ENCODE results near the gene UBE2J1. TPM values are rescaled to one million over a fixed set of nuclear protein-coding genes. Genes with fewer than 3 reads are reported as not detected.

The UBE2J1 gene
- total and polyA plus RNA-seq, 7 experiments from 2014 or later, result 18.8 to 47.7 (median 27.7) TPM

GRCh38 chr6:89353118-89353556, 615 bp upstream of the UBE2J1 start:
- intact Hi-C loops (cut with micrococcal nuclease), result loop anchor here (1.0 to 10.0 kb wide), 9 partner anchors 59 to 1948 kb away; partner anchors contain the start of genes PM20D2 (in 2 of the 2), AKIRIN2 (in 1 of the 2), CASP8AP2 (in 1 of the 2) and CFAP206 (in 1 of the 2)
- Histone ChIP-seq H3K27ac (ENCODE audit: low read depth, low read length) (peak overlapping the region; percentile 88), H3K27me3 (ENCODE audit: control insufficient read depth in 2 of 2, insufficient read depth in 2 of 2, low read length in 2 of 2) (no peaks in the 10 kb centered on the region), H3K36me3 (ENCODE audit: control insufficient read depth in 2 of 3, insufficient read depth in 3 of 3, low read length in 3 of 3) (peaks cover 0 to 7% (median 0%) of the 10 kb centered on the region in 3 experiments), H3K4me3 (ENCODE audit: low read length) (peak overlapping the region; percentile 67), H3K9me3 (ENCODE audit: control insufficient read depth in 2 of 3, low read length in 3 of 3) (no peaks in the 10 kb centered on the region), H3K4me1 (ENCODE audit: control insufficient read depth in 2 of 2, insufficient read depth in 2 of 2, low read length in 2 of 2) (peaks cover 27 to 35% of the 10 kb centered on the region in 2 donors)
- H3K36me3 Mint-ChIP-seq, result peaks cover 0 to 24% (median 0%) of the 10 kb centered on the region in 5 donors
- H3K9me3 Mint-ChIP-seq, result no peaks in the 10 kb centered on the region
- ChIA-PET CTCF (no interaction called here), POLR2A (interaction anchor here (0.6 to 7.7 kb wide), 8 partner anchors 11 to 917 kb away, joined by 3 to 90 read pairs (median 3); partner anchors contain the start of gene PNRC1)
- H3K4me3 Mint-ChIP-seq, result peak overlapping the region; percentile 83 to 99 (median 90)
- peak overlapping the region; percentile 83 to 97 (median 93) for H3K27ac Mint-ChIP-seq
- no peaks in the 10 kb centered on the region for H3K27me3 Mint-ChIP-seq
- H3K4me1 Mint-ChIP-seq, result peaks cover 43 to 81% (median 73%) of the 10 kb centered on the region in 7 donors
- no peak for ATAC-seq
- DNase-seq, result peak in 2 of 9 donors; percentile 40 to 53

GRCh38 chr6:89351671-89352277, 748 bp downstream of the UBE2J1 start:
- CTCF ChIA-PET, result interaction anchor here (1.4 to 3.9 kb wide), 4 partner anchors 9 to 272 kb away, joined by 4 to 16 read pairs (median 7); partner anchors contain the start of gene PNRC1
- Histone ChIP-seq H3K4me1 (ENCODE audit: control insufficient read depth in 2 of 2, insufficient read depth in 2 of 2, low read length in 2 of 2) (peaks cover 23 to 26% of the 10 kb centered on the region in 2 donors), H3K4me3 (ENCODE audit: low read length) (peak overlapping the region; percentile 67), H3K27ac (ENCODE audit: low read depth, low read length) (peak overlapping the region; percentile 88), H3K9me3 (ENCODE audit: control insufficient read depth in 2 of 3, low read length in 3 of 3) (no peaks in the 10 kb centered on the region), H3K27me3 (ENCODE audit: control insufficient read depth in 2 of 2, insufficient read depth in 2 of 2, low read length in 2 of 2) (no peaks in the 10 kb centered on the region), H3K36me3 (ENCODE audit: control insufficient read depth in 2 of 3, insufficient read depth in 3 of 3, low read length in 3 of 3) (peaks cover 0 to 7% (median 0%) of the 10 kb centered on the region in 3 experiments)
- Mint-ChIP-seq H3K4me3 (peak overlapping the region; percentile 96 to 100 (median 98)), H3K27me3 (no peaks in the 10 kb centered on the region), H3K36me3 (peaks cover 0 to 24% (median 0%) of the 10 kb centered on the region in 5 donors), H3K4me1 (peaks cover 40 to 78% (median 69%) of the 10 kb centered on the region in 7 donors), H3K27ac (peak overlapping the region; percentile 95 to 98 (median 97)), H3K9me3 (no peaks in the 10 kb centered on the region)
- intact Hi-C loops (cut with micrococcal nuclease), result loop anchor here (1.0 to 10.0 kb wide), 17 partner anchors 13 to 1947 kb away; partner anchors contain the start of genes CASP8AP2 (in 2 of the 2), PM20D2 (in 2 of the 2), RNGTT (in 2 of the 2) and AKIRIN2 (in 1 of the 2)
- no peak for ATAC-seq
- peak in 1 of 9 donors; percentile 23 for DNase-seq
- POLR2A ChIA-PET, result interaction anchor here (1.1 to 7.7 kb wide), 8 partner anchors 9 to 389 kb away, joined by 3 to 90 read pairs (median 4); partner anchors contain the start of genes LYRM2, PNRC1, RNGTT and RRAGD

- peak; percentile 43 for ATAC-seq
Observed at GRCh38 chr6:89350281-89350966, 2.1 kb downstream of the UBE2J1 start.

GRCh38 chr6:89348372-89348771, 4.2 kb downstream of the UBE2J1 start:
- peaks cover 0 to 23% (median 3%) of the 10 kb centered on the region in 5 donors for H3K36me3 Mint-ChIP-seq
- H3K9me3 ChIP-seq (ENCODE audit: control insufficient read depth in 2 of 3, low read length in 3 of 3), result no peaks in the 10 kb centered on the region
- ATAC-seq (no peak), DNase-seq (no peak)
- H3K27me3 ChIP-seq (ENCODE audit: control insufficient read depth in 2 of 2, insufficient read depth in 2 of 2, low read length in 2 of 2), result no peaks in the 10 kb centered on the region
- H3K27ac Mint-ChIP-seq, result peak overlapping the region in 8 of 9 donors; percentile 61 to 98 (median 97)
- intact Hi-C loops (cut with micrococcal nuclease), result no loop called here
- H3K4me3 Mint-ChIP-seq, result peak overlapping the region in 1 of 10 donors; percentile 98
- no peaks in the 10 kb centered on the region for H3K9me3 Mint-ChIP-seq
- no peaks in the 10 kb centered on the region for H3K27me3 Mint-ChIP-seq
- ChIA-PET CTCF (no interaction called here), POLR2A (interaction anchor here (1.4 to 7.7 kb wide), 2 partner anchors 8 to 267 kb away, joined by 4 to 90 read pairs; partner anchors contain the start of gene PNRC1)
- H3K4me1 ChIP-seq (ENCODE audit: control insufficient read depth in 2 of 2, insufficient read depth in 2 of 2, low read length in 2 of 2), result peaks cover 15 to 19% of the 10 kb centered on the region in 2 donors
- H3K4me1 Mint-ChIP-seq, result peaks cover 44 to 77% (median 67%) of the 10 kb centered on the region in 7 donors
- peaks cover 0 to 7% (median 0%) of the 10 kb centered on the region in 3 experiments for H3K36me3 ChIP-seq (ENCODE audit: control insufficient read depth in 2 of 3, insufficient read depth in 3 of 3, low read length in 3 of 3)
- no peak overlapping the region for H3K4me3 ChIP-seq (ENCODE audit: low read length)
- no peak overlapping the region for H3K27ac ChIP-seq (ENCODE audit: low read depth, low read length)

More at GRCh38 chr6:89350281-89350966, 2.1 kb downstream of the UBE2J1 start:
- no peaks in the 10 kb centered on the region for H3K27me3 Mint-ChIP-seq
- POLR2A ChIA-PET, result interaction anchor here (0.6 to 7.7 kb wide), 9 partner anchors 10 to 1242 kb away, joined by 3 to 90 read pairs (median 4); partner anchors contain the start of genes LYRM2 and PNRC1
- H3K36me3 ChIP-seq (ENCODE audit: control insufficient read depth in 2 of 3, insufficient read depth in 3 of 3, low read length in 3 of 3), result peaks cover 0 to 7% (median 0%) of the 10 kb centered on the region in 3 experiments
- DNase-seq, result peak in 4 of 9 donors; percentile 22 to 41 (median 30)
- no peaks in the 10 kb centered on the region for H3K9me3 ChIP-seq (ENCODE audit: control insufficient read depth in 2 of 3, low read length in 3 of 3)
- CTCF ChIA-PET, result interaction anchor here (0.8 to 3.9 kb wide), 4 partner anchors 8 to 367 kb away, joined by 3 to 16 read pairs (median 8); no protein-coding TSS in a partner anchor
- peak overlapping the region; percentile 95 to 98 (median 97) for H3K27ac Mint-ChIP-seq
- peak overlapping the region; percentile 96 to 100 (median 98) for H3K4me3 Mint-ChIP-seq
- peak overlapping the region; percentile 49 for H3K27ac ChIP-seq (ENCODE audit: low read depth, low read length)
- peaks cover 15 to 23% of the 10 kb centered on the region in 2 donors for H3K4me1 ChIP-seq (ENCODE audit: control insufficient read depth in 2 of 2, insufficient read depth in 2 of 2, low read length in 2 of 2)
- peaks cover 46 to 78% (median 68%) of the 10 kb centered on the region in 7 donors for H3K4me1 Mint-ChIP-seq
- peak overlapping the region; percentile 42 for H3K4me3 ChIP-seq (ENCODE audit: low read length)
- H3K27me3 ChIP-seq (ENCODE audit: control insufficient read depth in 2 of 2, insufficient read depth in 2 of 2, low read length in 2 of 2), result no peaks in the 10 kb centered on the region
- H3K36me3 Mint-ChIP-seq, result peaks cover 0 to 24% (median 3%) of the 10 kb centered on the region in 5 donors
- no peaks in the 10 kb centered on the region for H3K9me3 Mint-ChIP-seq
- intact Hi-C loops (cut with micrococcal nuclease), result loop anchor here (1.0 to 10.0 kb wide), 8 partner anchors 52 to 1946 kb away; partner anchors contain the start of genes CASP8AP2 (in 2 of the 2), AKIRIN2 (in 1 of the 2), CFAP206 (in 1 of the 2) and MAP3K7 (in 1 of the 2)

- Histone ChIP-seq H3K36me3 (ENCODE audit: control insufficient read depth in 2 of 3, insufficient read depth in 3 of 3, low read length in 3 of 3) (peaks cover 0 to 7% (median 0%) of the 10 kb centered on the region in 3 experiments), H3K4me1 (ENCODE audit: control insufficient read depth in 2 of 2, insufficient read depth in 2 of 2, low read length in 2 of 2) (peaks cover 15 to 17% of the 10 kb centered on the region in 2 donors), H3K9me3 (ENCODE audit: control insufficient read depth in 2 of 3, low read length in 3 of 3) (no peaks in the 10 kb centered on the region), H3K27ac (ENCODE audit: low read depth, low read length) (peak overlapping the region; percentile 0), H3K27me3 (ENCODE audit: control insufficient read depth in 2 of 2, insufficient read depth in 2 of 2, low read length in 2 of 2) (no peaks in the 10 kb centered on the region), H3K4me3 (ENCODE audit: low read length) (no peak overlapping the region)
- CTCF ChIA-PET, result interaction anchor here (1.0 to 1.3 kb wide), 4 partner anchors 19 to 365 kb away, joined by 3 to 5 read pairs (median 4); no protein-coding TSS in a partner anchor
- intact Hi-C loops (cut with micrococcal nuclease), result no loop called here
- DNase-seq, result no peak
- no peaks in the 10 kb centered on the region for H3K9me3 Mint-ChIP-seq
- H3K27me3 Mint-ChIP-seq, result no peaks in the 10 kb centered on the region
- ATAC-seq, result no peak
- POLR2A ChIA-PET, result interaction anchor here (0.6 to 7.7 kb wide), 4 partner anchors 9 to 968 kb away, joined by 3 to 90 read pairs (median 4); partner anchors contain the start of gene PNRC1
- H3K27ac Mint-ChIP-seq, result peak overlapping the region in 8 of 9 donors; percentile 61 to 98 (median 93)
- peaks cover 42 to 75% (median 67%) of the 10 kb centered on the region in 7 donors for H3K4me1 Mint-ChIP-seq
- H3K4me3 Mint-ChIP-seq, result no peak overlapping the region
- H3K36me3 Mint-ChIP-seq, result peaks cover 0 to 23% (median 3%) of the 10 kb centered on the region in 5 donors
Observed at GRCh38 chr6:89347825-89348224, 4.7 kb downstream of the UBE2J1 start.
